Cardiac muscle cell (in vitro differentiated cells and primary cell): Measurements from ENCODE around the gene IFT52. TPM values are rescaled to one million over a fixed set of nuclear protein-coding genes. Genes with fewer than 3 reads are reported as not detected.

Source experiments
- DNase-seq, 2 donors: peaks; one replicate each; pipeline versions ENCODE4 v3.0.0 to v3.0.0-alpha.2; 2010 to 2017; ENCODE audit warnings: low read depth in 1 of 2, low spot score in 1 of 2
- H3K27ac ChIP-seq: fragments of 200-600 bp; sonication (generic); 2 replicates; pipeline ENCODE4 v1.5.1; 2016
- H3K27me3 ChIP-seq: fragments of 200-600 bp; sonication (generic); 2 replicates; pipeline ENCODE4 v1.6.0; 2016; ENCODE audit warnings: control low read depth
- H3K36me3 ChIP-seq: fragments of 200-600 bp; sonication (generic); 2 replicates; pipeline ENCODE4 v1.5.1; 2016; ENCODE audit warnings: control low read depth
- H3K4me1 ChIP-seq: fragments of 200-600 bp; sonication (generic); 2 replicates; pipeline ENCODE4 v1.8.1; 2017; ENCODE audit warnings: low read depth, mild to moderate bottlenecking, mixed run types
- H3K4me3 ChIP-seq: fragments of 200-600 bp; sonication (generic); 2 replicates; pipeline ENCODE4 v1.5.1; 2016; ENCODE audit warnings: mild to moderate bottlenecking
- H3K9me3 ChIP-seq: fragments of 200-600 bp; sonication (generic); 2 replicates; pipeline ENCODE4 v1.5.1; 2017; ENCODE audit warnings: low read depth, mild to moderate bottlenecking, control low read depth
- polyA plus RNA-seq: library from polyadenylated mRNA; unstranded; fragments of >200 nt; fragmentation: Nextera tagmentation; extraction: Ambion mirVana; gene quantifications from 2 replicates; pipeline ENCODE4 v1.2.1, GENCODE V29; 2016
- total RNA-seq: library from RNA; depleted of rRNA; stranded (reverse); fragments of >200 nt; gene quantifications from 2 replicates; pipeline ENCODE4 v1.2.3, GENCODE V29; 2016
- TF ChIP-seq, protein P1 (sequence below): IDR thresholded peaks from 2 replicates; pipeline ENCODE4 v1.5.1; 2012; ENCODE audit warnings: low read depth, mild to moderate bottlenecking, low read length

Gene IFT52
- total and polyA plus RNA-seq, 2 experiments from 2014 or later: 20.6 to 26.4 TPM

DNA sequence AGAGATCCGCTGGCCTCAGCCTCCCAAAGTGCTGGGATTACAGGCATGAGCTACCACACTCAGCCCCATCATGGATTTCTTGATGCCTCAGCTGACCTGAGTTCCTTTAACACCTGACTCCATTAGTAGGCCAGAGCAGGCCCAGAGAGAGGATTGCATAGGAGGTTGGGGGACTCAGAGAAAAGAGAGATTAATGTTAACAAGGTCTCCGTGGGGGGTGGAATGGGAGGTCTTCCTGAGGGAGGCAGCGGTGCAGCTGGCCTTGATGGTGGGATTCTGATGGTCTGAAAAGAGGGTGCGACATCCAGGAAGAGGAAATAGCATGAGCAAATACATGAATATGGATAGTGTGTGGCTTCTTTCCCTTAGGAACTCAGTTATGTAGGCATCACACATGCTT is 22.0 kb upstream of the IFT52 start:
- DNase-seq: no peak

DNA sequence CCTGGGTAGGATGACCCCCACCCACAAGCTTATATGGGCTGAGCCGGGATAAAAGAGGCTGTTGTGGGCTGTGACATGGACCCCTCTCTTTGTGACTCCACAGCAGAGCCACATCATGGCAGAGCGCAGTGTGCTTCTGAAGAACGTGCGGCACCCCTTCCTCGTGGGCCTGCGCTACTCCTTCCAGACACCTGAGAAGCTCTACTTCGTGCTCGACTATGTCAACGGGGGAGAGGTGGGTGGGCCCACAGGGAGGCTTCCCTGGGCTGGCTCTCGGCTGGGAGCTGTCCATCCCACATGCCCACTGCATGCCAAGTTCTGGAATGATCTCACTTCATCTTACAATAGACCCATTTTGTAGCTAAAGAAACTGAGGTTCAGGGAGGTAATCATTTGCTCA is 21.5 kb upstream of the IFT52 start:
- Histone ChIP-seq H3K27me3 (no peaks in the 10 kb centered on the region), H3K4me1 (peaks cover 4% of the 10 kb centered on the region), H3K36me3 (no peaks in the 10 kb centered on the region), H3K27ac (no peak overlapping the region), H3K9me3 (no peaks in the 10 kb centered on the region), H3K4me3 (no peak overlapping the region)
- no peak for DNase-seq
- TF ChIP-seq, protein P1, sequence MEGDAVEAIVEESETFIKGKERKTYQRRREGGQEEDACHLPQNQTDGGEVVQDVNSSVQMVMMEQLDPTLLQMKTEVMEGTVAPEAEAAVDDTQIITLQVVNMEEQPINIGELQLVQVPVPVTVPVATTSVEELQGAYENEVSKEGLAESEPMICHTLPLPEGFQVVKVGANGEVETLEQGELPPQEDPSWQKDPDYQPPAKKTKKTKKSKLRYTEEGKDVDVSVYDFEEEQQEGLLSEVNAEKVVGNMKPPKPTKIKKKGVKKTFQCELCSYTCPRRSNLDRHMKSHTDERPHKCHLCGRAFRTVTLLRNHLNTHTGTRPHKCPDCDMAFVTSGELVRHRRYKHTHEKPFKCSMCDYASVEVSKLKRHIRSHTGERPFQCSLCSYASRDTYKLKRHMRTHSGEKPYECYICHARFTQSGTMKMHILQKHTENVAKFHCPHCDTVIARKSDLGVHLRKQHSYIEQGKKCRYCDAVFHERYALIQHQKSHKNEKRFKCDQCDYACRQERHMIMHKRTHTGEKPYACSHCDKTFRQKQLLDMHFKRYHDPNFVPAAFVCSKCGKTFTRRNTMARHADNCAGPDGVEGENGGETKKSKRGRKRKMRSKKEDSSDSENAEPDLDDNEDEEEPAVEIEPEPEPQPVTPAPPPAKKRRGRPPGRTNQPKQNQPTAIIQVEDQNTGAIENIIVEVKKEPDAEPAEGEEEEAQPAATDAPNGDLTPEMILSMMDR: no peak

More for the DNA sequence above, 22.0 kb upstream of the IFT52 start:
- Histone ChIP-seq H3K4me3 (no peak overlapping the region), H3K36me3 (no peaks in the 10 kb centered on the region), H3K4me1 (peaks cover 4% of the 10 kb centered on the region), H3K27me3 (no peaks in the 10 kb centered on the region), H3K27ac (no peak overlapping the region), H3K9me3 (no peaks in the 10 kb centered on the region)
- TF ChIP-seq, protein P1: no peak

- Histone ChIP-seq H3K27ac (no peak overlapping the region), H3K27me3 (no peaks in the 10 kb centered on the region), H3K36me3 (no peaks in the 10 kb centered on the region), H3K4me3 (no peak overlapping the region), H3K4me1 (peaks cover under 1% of the 10 kb centered on the region), H3K9me3 (no peaks in the 10 kb centered on the region)
- DNase-seq: no peak
- TF ChIP-seq, protein P1: no peak
Measured at GRCh38 chr20:43570496-43570895, 20.2 kb upstream of the IFT52 start.

DNA sequence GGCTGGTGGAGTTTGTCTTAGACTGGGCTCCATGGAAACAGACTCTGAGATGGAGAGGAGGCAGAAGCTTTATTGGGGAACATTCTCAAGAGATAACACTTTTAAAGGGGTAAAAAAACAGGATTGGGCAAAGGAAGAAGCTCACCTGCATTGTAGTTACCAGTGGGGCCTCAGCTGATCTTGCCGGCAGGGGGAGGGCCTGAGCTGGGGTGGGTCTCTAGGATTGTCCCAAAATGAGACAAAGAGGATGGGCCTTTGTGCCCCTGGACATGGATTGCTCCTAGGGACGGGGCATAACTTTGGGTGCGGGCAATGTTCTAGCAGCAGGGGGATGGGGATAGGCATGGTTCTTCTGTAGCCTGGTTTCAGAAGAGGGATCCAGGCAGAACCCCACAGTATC is 19.4 kb upstream of the IFT52 start:
- Histone ChIP-seq H3K27ac (no peak overlapping the region), H3K4me1 (no peaks in the 10 kb centered on the region), H3K36me3 (no peaks in the 10 kb centered on the region), H3K4me3 (no peak overlapping the region), H3K9me3 (no peaks in the 10 kb centered on the region), H3K27me3 (no peaks in the 10 kb centered on the region)
- DNase-seq: no peak
- TF ChIP-seq, protein P1: no peak

GRCh38 chr20:43571771-43572170 is 19.0 kb upstream of the IFT52 start:
- H3K9me3 ChIP-seq: no peaks in the 10 kb centered on the region

More at GRCh38 chr20:43571771-43572170, 19.0 kb upstream of the IFT52 start:
- no peak overlapping the region for H3K27ac ChIP-seq
- H3K27me3 ChIP-seq: no peaks in the 10 kb centered on the region
- H3K36me3 ChIP-seq: no peaks in the 10 kb centered on the region
- DNase-seq: no peak
- no peaks in the 10 kb centered on the region for H3K4me1 ChIP-seq
- TF ChIP-seq, protein P1: no peak
- no peak overlapping the region for H3K4me3 ChIP-seq
